ENCODE measurements around the gene POT1. TPM values are rescaled to one million over a fixed set of nuclear protein-coding genes. Genes with fewer than 3 reads are reported as not detected.

The POT1 gene
- total and polyA plus RNA-seq, 2 of the 4 experiments (the other 2 are of a cell fraction): 12.7 to 28.5 TPM

- H4K20me1 ChIP-seq (ENCODE audit: insufficient read depth, low read length): no peaks in the 10 kb centered on the region
- no peaks in the 10 kb centered on the region for H3K36me3 ChIP-seq (ENCODE audit: control insufficient read depth, insufficient read depth, low read length)
- no peak overlapping the region for H3K18ac ChIP-seq (ENCODE audit: low read depth, low read length)
- intact Hi-C loops (cut with micrococcal nuclease): no loop called here
- no peak overlapping the region for H3K56ac ChIP-seq (ENCODE audit: extremely low read depth, insufficient read depth, low read length)
- DNase-seq: no peak
- H3K79me1 ChIP-seq (ENCODE audit: low read depth in 1 of 2, low read length in 2 of 2): peaks cover 15 to 23% of the 10 kb centered on the region in 2 experiments
- H3K4me3 ChIP-seq (ENCODE audit: insufficient read depth, low read depth, low read length): no peak overlapping the region
- BruUV-seq (replicated peaks): no TSS peak
- no peak overlapping the region for H3K27ac ChIP-seq (ENCODE audit: insufficient read depth, low read length)
- H4K5ac ChIP-seq (ENCODE audit: low read depth, low read length): no peak overlapping the region
- ChIA-PET POLR2A (ENCODE audit: unreplicated experiment) (interaction anchor here (0.6 kb wide), 1 partner anchor 35 kb away, joined by 4 read pairs; no protein-coding TSS in a partner anchor), CTCF (no interaction called here)
- no peaks in the 10 kb centered on the region for H3K4me1 ChIP-seq (ENCODE audit: control insufficient read depth, insufficient read depth, low read length)
- 0 out of 2 replicates have a peak, but pooled peaks cover 3% of the 10 kb centered on the region for H3K9me1 ChIP-seq (ENCODE audit: insufficient read depth, low read length)
- H3K14ac ChIP-seq (replicated peaks; ENCODE audit: low read depth, low read length): no peak overlapping the region
- H3K9me3 ChIP-seq (ENCODE audit: control insufficient read depth, insufficient read depth, low read length): no peaks in the 10 kb centered on the region
- dilution Hi-C loops (cut with HindIII; ENCODE audit: low sequenced_read_pairs, unreplicated experiment): no loop called here
- TF ChIP-seq USF2 (IDR thresholded peaks at IDR 0.05; ENCODE audit: low read depth, low read length): no peak
- no peak for TF ChIP-seq CHD1 (IDR thresholded peaks at IDR 0.05; ENCODE audit: low read depth, low read length)
- no peak for TF ChIP-seq SMC3 (IDR thresholded peaks at IDR 0.05; ENCODE audit: low read depth, low read length)
- no peak for TF ChIP-seq MAFK (IDR thresholded peaks at IDR 0.05; ENCODE audit: low read depth, low read length)
- no peak overlapping the region for H2AK5ac ChIP-seq (ENCODE audit: low read depth, low read length)
- no peak overlapping the region for H2AK9ac ChIP-seq (replicated peaks; ENCODE audit: low read depth, low read length, poor library complexity)
- H2BK20ac ChIP-seq (ENCODE audit: low read depth, low read length): no peak overlapping the region
- H2BK5ac ChIP-seq (ENCODE audit: low read depth, low read length, poor library complexity, severe bottlenecking): no peak overlapping the region
- H2BK120ac ChIP-seq (ENCODE audit: low read depth, low read length): no peak overlapping the region
- H4K91ac ChIP-seq (ENCODE audit: insufficient read depth, low read depth, low read length): no peak overlapping the region
- no peak overlapping the region for H2AFZ ChIP-seq (replicated peaks; ENCODE audit: low read length, poor library complexity)
- in situ Hi-C loops (cut with MboI; ENCODE audit: low sequenced_read_pairs): no loop called here
- no peak for ATAC-seq (ENCODE audit: low read depth)
- no peak overlapping the region for H2BK15ac ChIP-seq (ENCODE audit: low read depth, low read length)
- no peak overlapping the region for H3K9ac ChIP-seq (ENCODE audit: low read depth, low read length)
- no peak overlapping the region for H3K4ac ChIP-seq (ENCODE audit: low read depth, low read length)
- H3K27me3 ChIP-seq (ENCODE audit: control insufficient read depth, insufficient read depth, low read length): no peaks in the 10 kb centered on the region
- H3K23ac ChIP-seq (ENCODE audit: low read depth, low read length): no peak overlapping the region
- 60% methylated on average over 1 of the region's 1 CpG; no CpG with 5 or more reads in 1 of the 2 experiments for WGBS, 2 experiments (ENCODE audit: extremely low coverage in 2 of 2, insufficient read length in 1 of 2)
- no peak overlapping the region for H3K4me2 ChIP-seq (ENCODE audit: low read depth, low read length)
- H4K8ac ChIP-seq (ENCODE audit: low read depth in 2 of 2, low read length in 2 of 2): no peak overlapping the region
These were observed 15.3 kb downstream of the POT1 start for GRCh38 chr7:124914298-124914697.

Measured in IMR-90 (cell line).